Stimulated activated CD8-positive, alpha-beta memory T cell treated with anti-CD3 and anti-CD28 coated beads, Interleukin-7, amount 100 ng/mL, for 4 hours (primary cell): ENCODE data around the gene NFKB1.
"Not testable (repeated sequence)": the region's sequence is repeated elsewhere in the genome, so short reads cannot be mapped to it uniquely, and the experiment has no call there.

Source experiments
- DNase-seq, 2 donors: peaks; one replicate each; pipeline ENCODE4 v3.0.0-alpha.2; 2020; ENCODE audit warnings: low read depth in 2 of 2

NFKB1 gene

GRCh38 chr4:102598086-102598761 is 97.1 kb downstream of the NFKB1 start:
- DNase-seq, result no peak

- no peak for DNase-seq
These were observed 97.7 kb downstream of the NFKB1 start for GRCh38 chr4:102598762-102599374.

GRCh38 chr4:102599455-102599854 is 98.3 kb downstream of the NFKB1 start:
- DNase-seq, result no peak

DNA sequence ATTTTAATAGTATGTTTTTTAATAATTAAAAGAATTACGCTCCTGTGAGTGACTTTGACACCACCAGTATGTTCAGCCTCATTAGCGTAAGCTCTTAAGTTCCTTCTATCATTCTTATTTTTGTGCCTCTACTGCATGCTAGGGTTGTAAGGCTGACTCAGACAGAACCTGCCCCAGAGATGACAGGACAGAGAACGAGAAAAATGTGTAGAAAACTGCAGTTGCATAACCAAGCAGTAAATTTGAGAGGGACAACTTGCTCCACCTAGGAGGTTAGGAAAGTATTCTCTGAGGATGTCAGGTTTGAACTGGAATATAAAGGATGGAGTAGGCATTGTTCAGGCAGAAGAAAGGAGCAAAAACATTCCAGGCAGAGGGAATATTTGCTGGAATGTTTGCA is 98.7 kb downstream of the NFKB1 start:
- DNase-seq, result no peak

GRCh38 chr4:102600689-102601088 is 99.5 kb downstream of the NFKB1 start:
- DNase-seq, result no peak

GRCh38 chr4:102601586-102602227 is 100.5 kb downstream of the NFKB1 start:
- no peak for DNase-seq

DNA sequence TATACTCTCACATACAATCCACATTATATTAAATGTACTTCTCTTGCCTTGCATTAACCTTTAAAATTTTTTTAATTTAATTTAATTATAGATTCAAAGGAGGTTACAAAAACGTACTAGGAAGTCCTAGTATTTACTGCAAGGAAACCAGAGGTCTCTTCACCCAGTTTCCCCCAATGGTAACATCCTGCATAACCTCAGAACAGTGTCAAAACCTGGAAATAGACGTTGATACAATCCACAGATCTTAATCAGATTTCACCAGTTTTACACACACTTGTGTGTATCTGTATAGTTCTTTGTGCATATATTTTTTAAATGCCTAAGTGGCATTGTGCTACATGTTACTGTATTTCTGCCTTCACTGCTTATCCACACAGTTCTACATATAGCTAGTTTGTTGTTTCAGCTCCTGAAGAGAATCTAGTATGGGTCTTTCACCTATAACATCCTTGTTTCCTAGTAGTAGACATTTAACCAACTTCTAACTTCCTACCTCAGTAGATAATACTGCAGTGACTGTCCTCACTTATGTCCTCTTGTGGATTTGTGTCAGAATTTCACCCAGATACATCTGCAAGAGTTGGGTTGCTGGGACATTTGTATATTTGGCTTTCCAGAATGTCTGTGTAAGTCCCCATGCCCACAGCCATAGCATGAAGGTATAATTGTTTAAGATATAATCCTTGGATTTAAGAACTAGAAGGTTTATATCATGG is 103.2 kb downstream of the NFKB1 start:
- no peak for DNase-seq

GRCh38 chr4:102606261-102606660 is 105.1 kb downstream of the NFKB1 start:
- DNase-seq, result no peak

DNA sequence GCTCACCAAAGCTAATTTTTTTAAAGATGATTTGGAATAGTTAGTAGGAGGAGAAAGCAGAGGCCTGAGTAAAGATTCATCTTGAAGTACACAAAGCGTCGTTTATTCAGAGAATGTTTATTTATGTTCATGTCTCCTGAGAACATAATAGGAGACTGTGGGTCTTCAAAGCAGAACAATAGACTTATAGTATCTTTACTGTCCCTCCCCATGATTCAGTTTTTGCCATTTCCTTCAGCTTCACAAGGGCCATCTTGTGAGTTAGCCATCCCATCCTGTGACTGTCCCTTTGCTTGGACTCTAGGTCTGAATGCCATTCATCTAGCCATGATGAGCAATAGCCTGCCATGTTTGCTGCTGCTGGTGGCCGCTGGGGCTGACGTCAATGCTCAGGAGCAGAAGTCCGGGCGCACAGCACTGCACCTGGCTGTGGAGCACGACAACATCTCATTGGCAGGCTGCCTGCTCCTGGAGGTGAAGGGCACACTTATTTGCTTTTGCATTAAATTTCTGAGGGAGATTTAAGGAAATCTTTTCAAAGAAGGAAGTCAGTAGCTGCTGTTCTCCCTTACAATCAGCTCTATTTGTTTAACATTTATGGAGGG is 105.8 kb downstream of the NFKB1 start:
- DNase-seq, result no peak

- DNase-seq, result no peak
These were observed 107.0 kb downstream of the NFKB1 start for GRCh38 chr4:102608190-102608589.

- DNase-seq, result no peak
These were observed 108.8 kb downstream of the NFKB1 start for GRCh38 chr4:102610007-102610406.

DNA sequence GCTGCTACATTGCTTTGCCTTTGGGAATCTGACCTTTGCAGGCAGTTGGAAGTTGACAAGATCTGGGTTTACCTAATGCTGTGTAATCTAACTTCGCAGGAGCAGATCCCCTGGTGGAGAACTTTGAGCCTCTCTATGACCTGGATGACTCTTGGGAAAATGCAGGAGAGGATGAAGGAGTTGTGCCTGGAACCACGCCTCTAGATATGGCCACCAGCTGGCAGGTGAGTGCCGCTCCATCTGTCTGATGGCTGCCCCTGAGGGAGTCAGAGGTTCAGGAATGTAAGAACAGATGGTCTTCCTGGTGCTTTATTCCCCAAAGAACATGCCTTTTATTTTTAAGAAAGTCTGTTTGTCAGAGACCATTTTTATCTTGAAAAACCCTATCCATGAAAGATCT is 109.3 kb downstream of the NFKB1 start:
- DNase-seq, result no peak

- DNase-seq, result no peak
These were observed 111.1 kb downstream of the NFKB1 start for GRCh38 chr4:102612210-102612609.

DNA sequence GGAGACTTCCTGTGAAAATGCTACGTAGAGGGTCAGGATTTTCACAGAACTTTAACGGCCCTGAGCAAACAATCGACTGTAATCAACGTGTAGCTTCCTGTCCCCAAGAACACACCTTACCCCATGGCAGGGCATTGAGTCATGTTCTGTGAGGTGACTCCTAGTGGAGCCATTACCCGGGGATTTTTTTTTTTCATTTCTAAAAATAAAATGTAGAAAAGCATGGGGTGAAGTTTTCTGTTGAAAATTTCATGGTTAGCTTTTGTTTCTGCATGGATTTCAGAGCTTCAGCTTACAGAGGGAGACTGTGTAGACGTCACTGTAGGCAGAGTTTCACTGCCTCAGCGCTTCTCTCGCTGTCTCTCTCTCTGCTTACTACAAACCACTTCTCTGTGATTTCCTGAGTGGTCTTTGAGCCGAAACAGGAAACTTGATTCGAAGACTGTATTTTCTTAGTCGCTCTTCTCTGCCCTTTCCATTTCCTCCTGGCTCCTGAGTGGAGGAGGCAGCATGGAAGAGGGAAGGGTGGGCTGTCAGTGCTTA is 111.7 kb downstream of the NFKB1 start:
- DNase-seq, result no peak

GRCh38 chr4:102614801-102615200 is 113.6 kb downstream of the NFKB1 start:
- no peak for DNase-seq

DNA sequence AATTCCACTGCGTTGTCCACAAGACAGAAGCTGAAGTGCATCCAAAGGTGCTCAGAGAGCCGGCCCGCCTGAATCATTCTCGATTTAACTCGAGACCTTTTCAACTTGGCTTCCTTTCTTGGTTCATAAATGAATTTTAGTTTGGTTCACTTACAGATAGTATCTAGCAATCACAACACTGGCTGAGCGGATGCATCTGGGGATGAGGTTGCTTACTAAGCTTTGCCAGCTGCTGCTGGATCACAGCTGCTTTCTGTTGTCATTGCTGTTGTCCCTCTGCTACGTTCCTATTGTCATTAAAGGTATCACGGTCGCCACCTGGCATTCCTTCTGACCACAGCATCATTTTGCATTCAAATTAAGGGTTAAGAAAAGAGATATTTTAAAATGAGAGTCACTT is 115.5 kb downstream of the NFKB1 start:
- DNase-seq, result no peak

DNA sequence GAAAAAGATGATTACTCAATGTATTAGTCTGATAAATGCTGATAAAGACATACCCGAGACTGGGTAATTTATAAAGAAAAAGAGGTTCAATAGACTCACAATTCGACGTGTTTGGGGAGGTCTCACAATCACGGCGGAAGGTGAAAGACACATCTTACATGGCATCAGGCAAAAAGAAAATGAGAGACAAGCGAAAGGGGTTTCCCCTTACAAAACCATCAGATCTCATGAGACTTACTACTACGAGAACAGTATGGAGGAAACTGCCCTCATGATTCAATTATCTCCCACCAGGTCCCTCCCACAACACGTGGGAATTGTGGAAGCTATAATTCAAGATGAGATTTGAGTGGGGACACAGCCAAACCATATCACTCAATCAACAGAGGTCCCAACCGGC is 117.9 kb downstream of the NFKB1 start:
- DNase-seq, result not testable (repeated sequence)

DNA sequence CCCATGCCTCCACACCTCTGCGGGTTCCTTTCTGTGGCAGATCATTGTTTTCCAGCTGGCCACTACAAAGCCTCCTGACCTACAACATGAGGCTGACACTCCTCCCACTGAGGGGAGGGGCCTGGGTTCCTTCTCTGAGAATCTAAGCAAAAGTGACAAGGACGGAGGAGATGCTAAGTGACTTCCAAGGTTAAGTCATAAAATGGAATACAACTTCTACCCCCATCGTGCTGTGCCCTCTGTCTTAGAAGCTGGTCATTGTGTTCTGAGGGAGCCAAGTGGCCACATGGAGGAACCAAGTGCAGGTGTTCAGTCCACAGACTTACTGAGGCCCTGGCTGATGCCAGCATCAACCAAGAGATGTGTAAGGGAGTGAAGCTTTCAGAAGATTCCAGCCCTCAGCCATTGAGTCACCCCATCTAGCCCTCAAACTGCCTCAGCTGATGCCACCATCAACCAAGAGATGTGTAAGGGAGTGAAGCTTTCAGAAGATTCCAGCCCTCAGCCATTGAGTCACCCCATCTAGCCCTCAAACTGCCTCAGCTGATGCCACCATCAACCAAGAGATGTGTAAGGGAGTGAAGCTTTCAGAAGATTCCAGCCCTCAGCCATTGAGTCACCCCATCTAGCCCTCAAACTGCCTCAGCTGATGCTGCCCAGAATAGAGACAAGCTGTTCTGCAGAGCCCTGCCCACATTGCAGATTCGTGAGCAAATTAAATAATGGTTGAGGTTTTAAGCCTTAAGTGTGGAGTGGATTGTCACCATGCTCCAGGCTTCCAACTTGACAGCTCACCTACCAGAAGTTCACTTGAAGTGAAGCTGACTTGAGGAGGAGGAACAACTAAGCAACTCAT is 118.8 kb downstream of the NFKB1 start:
- DNase-seq, result not testable (repeated sequence)

DNA sequence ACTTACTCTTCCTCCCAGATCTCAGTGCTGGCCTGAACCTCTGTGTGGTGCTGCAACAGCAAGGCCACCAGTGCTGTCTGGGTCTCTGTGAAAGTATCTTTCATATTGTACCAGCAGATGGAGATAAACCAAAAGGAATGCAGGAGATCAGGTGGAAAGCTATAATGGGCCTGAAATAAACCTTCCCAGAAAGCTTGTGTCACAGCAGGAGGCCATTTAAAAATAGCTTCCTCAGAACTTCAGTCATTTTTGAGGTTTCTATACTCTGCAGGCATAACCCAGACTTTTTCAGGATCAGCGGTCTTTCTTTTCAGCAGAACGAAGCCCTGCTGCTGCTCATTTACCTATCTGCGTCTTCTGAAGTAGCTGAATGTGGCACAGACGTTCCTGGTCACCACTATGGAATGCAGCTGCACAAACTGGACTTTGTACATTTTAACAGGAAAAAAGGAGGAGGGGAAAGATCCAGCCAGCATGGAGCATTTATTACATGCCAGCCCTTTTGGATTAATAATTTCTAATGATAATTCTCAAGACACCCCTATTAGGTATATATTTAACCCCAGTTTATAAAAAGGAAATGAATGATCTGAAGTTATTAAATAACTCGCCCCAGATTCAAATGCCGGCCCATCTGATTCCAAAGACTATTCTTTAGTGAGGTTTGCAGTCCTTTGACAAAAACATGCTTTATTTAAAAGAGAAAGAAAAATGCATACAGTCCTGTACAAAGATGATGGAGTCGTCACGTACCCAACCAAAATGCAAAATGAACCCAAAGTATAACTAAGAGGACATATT is 119.7 kb downstream of the NFKB1 start:
- no peak for DNase-seq

GRCh38 chr4:102623622-102624021 is 122.5 kb downstream of the NFKB1 start:
- DNase-seq, result no peak
